ENCODE data around the gene ZNF644.
A peak's percentile ranks its signal among the peaks of the same experiment; 100 is the strongest.
"Not testable (repeated sequence)": the region's sequence is repeated elsewhere in the genome, so short reads cannot be mapped to it uniquely, and the experiment has no call there.

ZNF644 gene

DNA sequence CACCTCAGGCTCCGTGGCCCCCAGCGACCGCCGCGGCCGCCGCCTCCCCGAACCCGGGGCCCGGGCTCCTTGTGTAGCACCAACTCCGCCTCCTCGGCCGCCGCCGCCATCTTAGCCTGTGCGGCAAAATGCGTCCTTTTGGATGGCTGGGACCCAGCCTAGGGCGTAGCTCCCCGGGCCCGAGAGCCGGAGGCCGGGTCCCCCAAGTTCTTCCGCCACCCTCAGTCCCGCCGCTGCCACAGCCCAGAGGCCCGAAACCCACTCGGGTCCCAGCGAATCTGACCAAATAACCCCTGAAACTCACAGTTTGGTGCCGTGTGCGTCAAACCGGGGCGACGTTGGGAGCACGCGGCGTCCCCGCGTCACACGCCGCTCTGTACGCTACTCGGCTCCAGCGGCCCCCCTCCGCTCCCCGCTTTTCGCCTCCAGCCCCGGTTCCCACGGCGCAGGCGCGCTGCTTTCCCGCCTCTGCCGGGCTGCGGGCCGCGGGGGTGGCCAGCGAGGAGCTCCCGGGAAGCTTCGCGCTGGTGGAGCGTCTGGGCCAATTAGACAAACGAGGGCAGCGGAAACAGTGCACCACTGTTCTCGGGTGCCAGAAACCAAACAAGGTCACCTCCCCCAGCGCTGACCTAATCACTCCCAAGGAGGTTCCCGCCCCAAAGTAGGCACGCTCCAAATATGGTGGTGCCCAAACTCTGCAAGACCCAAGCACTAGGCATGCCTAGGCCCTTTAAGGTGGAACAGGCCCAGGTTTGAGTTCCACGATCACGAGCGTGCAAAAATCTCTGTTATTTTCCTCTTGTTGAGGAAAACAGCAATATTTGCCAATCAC lies at the start of gene ZNF644:
Gene ZNF644 (minus strand): TSS at position 350 of the 832 bp plus-strand sequence. CDS start 39,682 bp downstream, outside the sequence.
- DNase-seq (ENCODE audit: low read depth): peak; percentile 78

DNA sequence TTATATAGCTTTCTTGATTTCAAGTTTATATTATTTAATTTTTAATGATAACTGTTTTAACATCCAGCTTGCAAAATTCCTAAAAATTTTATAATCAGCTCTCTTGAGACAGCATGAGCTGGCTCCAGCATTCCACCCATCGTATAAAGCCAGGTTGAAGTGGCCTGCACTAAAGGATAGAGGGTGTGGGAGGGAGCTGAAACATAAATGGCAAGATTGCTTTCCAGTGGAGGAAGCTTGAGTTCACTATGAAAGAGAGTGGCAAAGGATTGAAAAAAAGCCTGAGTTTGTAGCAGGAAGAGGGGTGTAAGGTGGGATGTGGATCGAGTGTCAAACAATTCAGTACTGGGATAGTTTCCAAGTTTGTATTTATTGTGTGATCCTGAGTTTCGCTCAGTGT lies 48.5 kb upstream of the ZNF644 start:
- no peak for DNase-seq (ENCODE audit: low read depth)

DNA sequence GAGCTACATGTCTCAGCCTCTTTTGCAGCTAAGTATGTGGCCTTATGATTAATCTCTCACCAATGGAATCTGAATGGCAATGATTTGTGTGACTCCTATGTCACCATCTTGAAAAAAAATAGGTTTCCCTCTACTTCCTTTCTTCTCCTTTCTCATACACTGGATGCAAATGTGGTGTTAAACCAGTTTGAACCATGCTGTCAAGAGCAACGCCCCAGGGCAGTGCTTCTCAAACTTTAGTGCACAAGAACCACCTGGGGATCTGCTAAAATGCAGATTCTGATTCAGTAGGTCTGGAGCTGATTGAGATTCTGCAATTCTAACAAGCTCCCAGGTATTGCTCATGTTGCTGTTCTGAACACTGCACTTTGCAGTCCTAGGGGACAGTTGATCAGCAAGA lies 44.7 kb upstream of the ZNF644 start:
- DNase-seq (ENCODE audit: low read depth): no peak

DNA sequence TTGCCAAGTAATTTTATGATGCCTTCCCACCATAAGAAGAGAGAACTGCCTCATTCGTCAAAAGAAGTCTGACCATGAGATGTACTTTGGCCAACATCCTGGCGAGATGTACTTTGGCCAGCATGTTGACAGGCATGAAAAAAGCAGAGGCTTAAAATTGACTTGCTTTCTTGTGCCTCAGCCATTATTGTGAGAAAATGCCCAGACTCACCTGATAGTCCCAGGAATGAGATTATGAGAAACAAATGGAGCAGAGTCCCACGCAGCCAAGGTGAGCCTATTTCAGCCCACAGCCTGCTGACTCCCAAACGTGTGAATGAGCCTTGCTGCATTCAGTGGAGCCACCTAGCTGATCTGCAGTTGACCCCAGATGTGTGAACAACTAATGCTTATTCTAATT lies 43.5 kb upstream of the ZNF644 start:
- DNase-seq (ENCODE audit: low read depth): no peak

DNA sequence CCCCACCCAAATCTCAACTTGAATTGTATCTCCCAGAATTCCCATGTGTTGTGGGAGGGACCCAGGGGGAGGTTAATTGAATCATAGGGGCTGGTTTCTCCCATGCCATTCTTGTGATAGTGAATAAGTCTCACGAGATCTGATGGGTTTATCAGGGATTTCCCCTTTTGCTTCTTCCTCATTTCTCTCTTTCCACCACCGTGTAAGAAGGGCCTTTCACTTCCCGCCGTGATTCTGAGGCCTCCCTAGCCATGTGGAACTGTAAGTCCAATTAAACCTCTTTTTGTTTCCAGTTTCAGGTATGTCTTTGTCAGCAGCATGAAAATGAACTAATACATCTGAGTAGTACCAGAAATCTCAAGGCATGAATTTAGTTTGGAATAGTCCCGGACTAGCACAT lies 41.6 kb upstream of the ZNF644 start:
- DNase-seq (ENCODE audit: low read depth): not testable (repeated sequence)

DNA sequence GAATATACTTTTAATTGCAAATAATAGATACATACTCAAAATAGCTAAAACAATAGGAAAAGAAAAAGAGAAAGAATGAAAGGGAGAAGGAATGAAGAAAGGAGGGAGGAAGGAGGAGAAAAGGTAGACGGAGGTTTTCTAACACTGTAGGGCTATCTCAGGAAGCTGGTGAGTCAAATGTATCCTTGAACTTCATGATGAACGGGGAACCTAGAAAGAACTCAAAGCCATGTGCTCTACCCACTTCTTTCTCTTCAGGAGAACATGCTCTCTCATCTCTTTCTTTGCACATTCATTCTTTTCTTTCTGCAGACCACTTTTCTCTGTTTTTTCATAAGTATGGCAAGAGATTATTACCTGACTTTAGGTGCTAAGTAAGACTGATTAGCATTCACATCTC lies 37.3 kb upstream of the ZNF644 start:
- DNase-seq (ENCODE audit: low read depth): no peak

DNA sequence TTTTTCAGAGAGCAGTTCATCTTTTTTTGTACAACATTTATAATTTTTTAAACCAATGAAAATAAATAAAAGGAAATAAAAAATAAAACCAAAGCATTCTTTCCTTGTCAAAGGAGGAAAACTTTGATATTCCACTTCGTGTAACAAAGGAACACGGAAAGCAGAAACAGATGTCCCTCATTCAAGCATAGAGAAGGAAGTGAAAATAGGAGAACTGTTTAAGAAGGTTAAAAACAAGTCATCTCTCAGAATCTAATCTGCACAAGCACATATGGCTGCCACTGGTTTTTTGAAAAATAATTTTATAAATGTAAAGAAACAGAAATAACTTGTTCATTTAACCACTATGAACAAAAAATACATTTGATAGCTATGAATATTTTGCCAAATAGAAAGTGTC lies 35.9 kb upstream of the ZNF644 start:
- DNase-seq (ENCODE audit: low read depth): no peak

DNA sequence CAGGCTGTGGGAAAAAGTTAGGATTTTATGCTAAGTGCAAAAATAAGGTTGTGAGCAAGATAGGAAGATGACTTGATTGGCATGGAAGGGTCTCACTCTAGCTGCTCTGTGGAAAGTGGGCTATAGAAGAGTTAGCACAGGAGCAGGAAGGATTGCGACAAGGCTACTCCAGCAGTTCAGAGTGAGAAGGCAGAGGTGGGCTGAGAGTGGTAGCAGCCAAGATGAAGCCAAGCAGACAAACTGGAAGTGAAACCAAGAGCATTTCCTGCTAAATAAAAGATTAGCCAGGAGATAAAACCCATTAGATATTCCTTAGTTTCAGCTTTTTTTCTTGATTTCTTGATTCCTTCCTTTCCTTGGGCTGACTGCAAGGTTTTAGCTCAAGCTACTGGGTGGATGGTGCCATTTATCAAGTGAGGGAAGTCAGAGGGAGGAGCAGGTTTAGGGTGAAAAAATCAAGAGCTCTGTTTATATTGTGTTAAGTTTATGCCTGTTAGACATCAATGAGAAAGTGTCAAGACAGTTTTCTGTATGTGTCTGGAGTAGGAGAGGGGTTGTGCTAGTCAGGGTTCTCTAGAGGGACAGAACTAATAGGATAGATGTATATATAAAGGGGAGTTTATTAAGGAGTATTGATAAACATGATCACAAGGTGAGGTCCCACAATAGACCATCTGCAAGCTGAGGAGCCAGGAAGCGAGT lies 33.1 kb upstream of the ZNF644 start:
- DNase-seq (ENCODE audit: low read depth): no peak

DNA sequence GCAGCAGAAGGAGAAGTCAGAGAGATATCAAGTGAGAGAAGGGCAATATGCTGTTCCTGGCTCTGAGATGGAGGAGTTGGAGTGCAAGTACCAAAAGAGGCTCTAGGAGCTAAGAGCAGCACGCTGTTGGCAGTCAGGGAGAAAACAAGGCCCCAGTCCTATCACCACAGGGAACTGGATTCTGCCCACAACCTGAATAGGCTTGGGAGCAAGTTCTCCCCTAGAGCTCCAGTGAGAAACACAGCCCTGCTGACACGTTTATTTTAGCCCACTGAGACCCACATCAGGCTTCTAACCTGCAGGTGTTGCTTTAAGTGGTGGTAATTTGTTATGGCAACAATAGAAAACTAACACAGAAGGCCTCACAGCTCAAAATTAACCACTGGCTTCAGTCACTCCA lies 31.8 kb upstream of the ZNF644 start:
- no peak for DNase-seq (ENCODE audit: low read depth)

DNA sequence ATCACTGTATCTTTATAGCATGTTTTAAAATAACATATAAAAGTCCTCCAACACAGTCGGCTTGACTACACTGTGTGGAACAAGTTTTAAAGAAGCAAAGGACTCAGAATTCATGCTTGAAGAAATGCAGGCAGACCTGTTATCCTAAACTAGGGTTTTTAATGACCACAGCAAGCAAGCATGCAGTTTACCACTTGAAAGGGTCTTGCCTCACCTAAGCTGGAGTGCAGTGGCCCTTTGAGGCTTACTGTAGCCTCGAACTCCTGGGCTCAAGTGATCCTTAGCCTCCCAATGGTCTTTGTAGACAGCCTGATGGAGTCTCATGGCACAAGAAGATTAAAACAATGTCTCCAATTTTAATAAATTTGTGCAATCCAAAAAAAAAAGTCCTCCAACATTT lies 27.7 kb upstream of the ZNF644 start:
- not testable (repeated sequence) for DNase-seq (ENCODE audit: low read depth)

DNA sequence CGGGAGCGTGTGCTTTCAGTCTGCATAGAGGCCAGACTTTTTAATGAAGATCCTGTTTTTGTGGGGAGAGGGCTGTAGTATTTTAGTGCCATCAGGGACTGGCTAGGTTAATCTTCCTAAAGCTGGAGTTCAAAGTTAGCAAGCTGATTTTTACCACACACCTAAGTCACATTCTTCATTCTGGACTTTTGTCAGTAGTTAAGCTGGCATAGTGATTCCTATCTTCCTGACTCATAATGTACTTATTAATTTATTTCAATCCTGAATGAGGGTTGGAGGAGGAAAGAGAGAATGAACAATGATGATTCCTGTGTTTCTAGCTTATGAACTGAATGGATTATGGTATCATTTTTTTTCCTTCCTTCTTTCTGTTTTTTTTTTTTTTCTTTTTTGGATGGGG lies 24.9 kb upstream of the ZNF644 start:
- no peak for DNase-seq (ENCODE audit: low read depth)

DNA sequence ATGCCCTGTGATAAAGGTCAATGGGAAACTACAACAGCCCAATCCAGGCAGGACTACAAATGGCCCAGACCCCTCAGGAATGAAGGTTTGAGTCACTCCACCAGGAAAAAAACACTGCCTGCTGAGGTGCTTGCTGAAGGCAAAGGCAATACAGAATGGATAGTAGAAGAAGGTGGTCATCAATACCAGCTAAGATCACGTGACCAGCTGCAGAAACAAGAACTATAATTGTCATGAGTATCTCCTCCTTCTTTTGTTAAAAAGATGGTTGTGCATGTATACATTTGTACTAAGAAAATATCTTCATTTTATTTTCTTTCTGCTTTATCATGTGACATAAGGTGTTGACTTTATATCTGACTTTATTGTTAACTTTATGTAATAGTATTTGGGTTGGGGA lies 23.4 kb upstream of the ZNF644 start:
- DNase-seq (ENCODE audit: low read depth): no peak

DNA sequence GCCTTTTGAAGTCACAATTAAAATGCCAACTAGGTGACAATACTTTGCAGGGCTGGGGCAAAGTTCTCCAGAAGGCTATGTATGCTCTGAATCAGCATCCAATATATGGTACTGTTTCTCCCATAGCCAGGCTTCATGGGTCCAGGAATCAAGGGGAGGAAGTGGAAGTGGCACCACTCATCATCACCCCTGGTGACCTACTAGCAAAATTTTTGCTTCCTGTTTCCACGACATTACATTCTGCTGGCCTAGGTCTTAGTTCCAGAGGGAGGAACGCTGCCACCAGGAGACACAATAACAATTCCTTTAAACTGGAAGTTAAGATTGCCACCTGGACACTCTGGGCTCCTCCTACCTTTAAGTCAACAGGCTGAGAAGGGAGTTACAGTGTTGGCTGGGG lies 22.9 kb upstream of the ZNF644 start:
- not testable (repeated sequence) for DNase-seq (ENCODE audit: low read depth)

DNA sequence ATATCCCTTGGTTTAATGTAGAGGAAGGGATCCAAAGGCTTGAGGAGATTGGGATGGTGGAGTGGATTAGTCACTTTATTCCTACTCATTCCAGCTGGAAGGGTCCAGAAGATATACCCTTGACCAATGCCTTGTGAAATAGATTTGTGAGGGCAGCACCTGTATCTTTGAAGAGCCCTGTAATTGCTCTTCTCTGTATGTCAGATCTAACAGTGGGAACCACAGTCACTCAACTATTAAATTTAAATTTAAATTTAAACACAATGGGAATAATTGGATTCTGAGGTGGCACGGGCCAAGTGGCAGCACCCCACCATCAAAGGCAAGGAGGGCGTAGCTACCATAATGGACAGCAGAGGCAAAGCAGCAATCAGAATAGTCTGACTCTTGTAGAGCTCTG lies 20.5 kb upstream of the ZNF644 start:
- not testable (repeated sequence) for DNase-seq (ENCODE audit: low read depth)

DNA sequence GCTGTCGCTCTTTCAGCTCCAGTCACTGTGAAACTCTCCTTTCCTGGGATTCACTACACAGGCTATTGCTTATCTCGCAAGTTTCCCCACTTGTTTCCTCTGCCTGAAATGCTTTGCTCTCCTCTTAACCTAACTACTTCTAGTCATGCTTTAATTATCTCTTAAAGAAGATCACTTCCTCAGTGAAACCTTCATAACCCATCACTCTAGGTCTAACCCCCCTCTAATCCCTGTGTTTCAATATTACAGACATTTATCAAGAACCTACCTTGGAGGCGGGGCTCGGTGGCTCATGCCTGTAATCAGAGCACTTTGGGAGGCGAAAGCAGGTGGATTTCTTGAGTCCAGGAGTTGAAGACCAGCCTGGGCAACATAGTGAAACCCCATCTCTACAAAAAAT lies 16.7 kb upstream of the ZNF644 start:
- DNase-seq (ENCODE audit: low read depth): no peak

DNA sequence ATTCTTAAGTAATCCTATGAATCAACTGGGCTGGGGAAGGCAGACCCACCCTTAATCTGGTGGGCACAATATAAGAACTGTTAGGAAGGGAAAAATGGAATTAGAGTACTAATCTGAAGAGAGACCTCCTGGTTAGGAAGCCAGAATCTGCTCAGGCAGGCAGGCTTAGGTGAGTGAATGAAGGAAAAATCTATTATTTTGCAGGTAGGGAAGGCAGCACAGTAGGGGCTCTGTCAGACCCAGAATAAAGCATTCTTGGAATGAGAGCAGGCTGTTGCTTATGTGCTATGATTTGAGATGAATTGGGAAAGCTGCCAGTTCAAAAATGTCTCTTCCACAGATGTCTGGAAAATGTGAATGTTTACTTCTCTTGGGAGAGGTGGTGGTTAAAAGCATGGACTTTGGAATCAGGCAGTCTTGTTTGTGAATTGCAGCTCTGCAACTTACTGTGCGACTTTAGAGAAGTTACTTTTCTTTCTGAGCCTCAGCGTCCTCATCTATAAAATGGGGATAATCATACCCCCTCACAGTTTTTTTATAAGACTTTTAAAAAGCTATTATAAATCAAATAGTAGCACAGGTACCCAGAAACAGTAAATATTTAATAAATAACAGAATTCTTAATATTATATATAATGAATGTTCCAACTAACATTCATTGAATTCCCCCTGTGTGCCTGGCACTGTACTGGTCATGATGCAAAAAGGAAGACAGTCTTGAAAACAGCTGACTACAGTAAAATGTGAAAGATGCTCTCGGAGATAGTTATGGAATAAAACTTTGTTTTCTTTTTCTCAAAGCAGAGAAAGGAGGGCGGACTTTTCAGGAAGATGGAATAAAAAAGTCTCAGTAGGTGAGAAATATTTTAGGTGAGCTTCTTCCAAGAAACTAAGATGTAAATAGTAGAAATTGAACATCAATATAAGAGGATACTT lies 15.3 kb upstream of the ZNF644 start:
- DNase-seq (ENCODE audit: low read depth): no peak

DNA sequence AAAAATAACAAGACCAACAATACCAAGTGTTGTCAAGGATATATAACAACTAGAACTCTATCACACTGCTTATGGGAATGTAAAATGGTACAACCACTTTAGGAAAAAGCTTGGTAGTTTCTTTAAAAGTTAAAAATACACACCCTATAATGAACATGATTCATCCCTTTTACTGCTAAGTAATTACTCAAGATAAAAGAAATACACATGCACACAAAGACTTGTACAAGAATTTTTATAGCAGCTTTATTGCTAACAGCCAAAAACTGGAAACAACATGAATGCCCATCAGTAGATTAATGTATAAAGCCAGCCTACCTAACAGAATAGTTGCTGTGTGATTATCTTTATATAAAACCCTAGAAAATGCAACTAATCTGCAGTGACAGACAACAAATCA lies 10.5 kb upstream of the ZNF644 start:
- no peak for DNase-seq (ENCODE audit: low read depth)

DNA sequence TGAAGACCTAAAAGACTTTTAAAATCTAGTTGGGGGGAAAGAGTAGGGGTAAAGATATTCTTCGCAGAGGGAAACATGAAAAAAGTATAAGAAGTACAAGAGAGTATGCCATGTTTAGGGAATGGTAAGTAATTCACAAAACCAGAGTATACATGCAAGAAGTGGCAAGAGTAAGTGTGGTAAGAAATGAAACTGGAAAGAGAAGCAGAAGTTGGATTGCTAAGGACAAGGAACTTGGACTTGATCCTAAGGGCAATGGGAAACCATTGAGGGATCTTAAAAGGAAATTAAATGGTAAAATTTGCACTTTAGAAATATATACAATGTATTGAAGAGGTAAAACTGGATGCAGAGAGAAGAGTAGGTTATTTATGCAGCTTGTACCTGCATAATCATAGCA lies 9.2 kb upstream of the ZNF644 start:
- no peak for DNase-seq (ENCODE audit: low read depth)

DNA sequence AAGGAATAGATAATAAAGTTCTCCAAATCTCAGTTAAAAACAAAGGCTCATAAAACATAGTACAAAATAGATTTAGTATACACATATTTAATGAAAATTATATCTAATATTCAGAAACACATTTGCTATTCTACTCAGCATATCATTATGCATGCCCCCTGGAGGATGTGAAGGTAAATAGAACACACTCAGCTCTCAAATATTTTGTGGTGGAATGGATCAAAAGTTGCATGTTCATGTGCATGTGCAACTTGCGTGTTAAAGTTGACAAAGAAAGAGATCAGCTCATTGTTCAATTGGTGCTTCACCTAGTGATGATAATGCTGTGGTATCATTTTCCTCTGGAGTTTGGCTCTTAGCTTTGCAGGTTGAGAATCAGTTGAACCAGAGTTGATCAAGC lies 4.9 kb upstream of the ZNF644 start:
- DNase-seq (ENCODE audit: low read depth): no peak

DNA sequence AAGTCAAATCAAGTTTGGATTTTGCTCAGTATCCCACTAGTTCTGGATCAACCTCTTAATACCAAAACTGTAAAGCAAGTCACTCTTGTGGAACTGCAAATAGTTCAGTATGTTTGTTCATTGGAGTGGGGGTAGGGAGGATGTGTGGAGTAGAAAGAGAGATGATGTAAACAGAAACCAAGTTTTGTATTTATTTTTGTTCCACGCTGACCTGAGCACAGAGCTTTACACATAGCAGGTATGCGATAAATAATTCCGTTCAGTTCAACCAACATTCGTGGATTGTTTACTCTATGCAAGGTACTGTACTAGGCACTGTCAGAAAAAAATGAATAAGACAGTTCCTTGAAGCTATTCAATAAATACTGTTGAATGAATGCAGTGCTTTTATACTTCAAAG lies 4.5 kb upstream of the ZNF644 start:
- DNase-seq (ENCODE audit: low read depth): no peak

DNA sequence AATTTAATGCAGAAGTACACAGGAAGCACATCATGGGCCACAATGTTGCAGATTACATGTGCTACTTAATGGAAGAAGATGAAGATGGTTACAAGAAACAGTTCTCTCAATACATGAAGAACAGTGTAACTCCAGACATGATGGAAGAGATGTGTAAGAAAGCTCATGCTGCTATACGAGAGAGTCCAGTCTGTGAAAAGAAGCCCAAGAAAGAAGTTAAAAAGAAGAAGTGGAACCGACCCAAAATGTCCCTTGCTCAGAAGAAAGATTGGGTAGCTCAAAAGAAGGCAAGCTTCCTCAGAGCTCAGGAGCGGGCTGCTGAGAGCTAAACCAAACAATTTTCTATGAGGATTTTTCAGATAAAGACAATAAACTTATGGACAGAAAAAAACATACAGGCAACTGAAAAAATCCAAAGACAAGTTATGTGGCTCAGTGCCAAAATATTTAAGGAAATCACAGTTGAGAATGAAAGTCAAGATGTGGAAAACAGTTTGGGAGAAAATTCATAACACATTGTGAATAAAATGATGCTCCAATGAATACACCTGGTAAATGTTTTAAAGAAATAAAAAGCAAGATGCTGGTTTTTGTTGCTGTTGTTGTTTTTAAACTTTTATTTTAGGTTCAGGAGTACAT lies 2.8 kb upstream of the ZNF644 start:
- DNase-seq (ENCODE audit: low read depth): no peak

DNA sequence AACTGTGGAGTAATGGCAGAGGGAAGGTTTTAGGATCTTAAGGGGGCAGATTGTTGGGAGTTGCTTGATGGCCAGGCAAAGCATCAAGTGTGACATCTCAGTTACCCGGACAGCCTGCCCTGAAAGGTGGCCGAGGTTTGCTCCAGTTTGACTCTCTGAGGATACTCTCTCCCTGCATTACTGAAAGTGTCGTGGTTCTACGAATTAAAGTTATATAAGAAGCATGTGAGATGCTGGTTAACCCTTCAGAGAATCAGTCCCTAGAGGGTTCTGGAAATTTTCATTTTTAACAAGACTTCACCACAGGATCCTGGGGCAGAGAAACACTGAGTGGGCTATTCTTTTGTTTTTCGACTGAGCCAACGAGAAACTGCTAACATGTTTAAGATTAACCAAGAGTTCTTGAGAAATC lies 689 bp upstream of the ZNF644 start:
- DNase-seq (ENCODE audit: low read depth): no peak
